Measurements from ENCODE around the gene PJVK.
"Not testable (repeated sequence)": the region's sequence is repeated elsewhere in the genome, so short reads cannot be mapped to it uniquely, and the experiment has no call there.

Gene PJVK, protein sequence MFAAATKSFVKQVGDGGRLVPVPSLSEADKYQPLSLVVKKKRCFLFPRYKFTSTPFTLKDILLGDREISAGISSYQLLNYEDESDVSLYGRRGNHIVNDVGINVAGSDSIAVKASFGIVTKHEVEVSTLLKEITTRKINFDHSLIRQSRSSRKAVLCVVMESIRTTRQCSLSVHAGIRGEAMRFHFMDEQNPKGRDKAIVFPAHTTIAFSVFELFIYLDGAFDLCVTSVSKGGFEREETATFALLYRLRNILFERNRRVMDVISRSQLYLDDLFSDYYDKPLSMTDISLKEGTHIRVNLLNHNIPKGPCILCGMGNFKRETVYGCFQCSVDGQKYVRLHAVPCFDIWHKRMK

DNA sequence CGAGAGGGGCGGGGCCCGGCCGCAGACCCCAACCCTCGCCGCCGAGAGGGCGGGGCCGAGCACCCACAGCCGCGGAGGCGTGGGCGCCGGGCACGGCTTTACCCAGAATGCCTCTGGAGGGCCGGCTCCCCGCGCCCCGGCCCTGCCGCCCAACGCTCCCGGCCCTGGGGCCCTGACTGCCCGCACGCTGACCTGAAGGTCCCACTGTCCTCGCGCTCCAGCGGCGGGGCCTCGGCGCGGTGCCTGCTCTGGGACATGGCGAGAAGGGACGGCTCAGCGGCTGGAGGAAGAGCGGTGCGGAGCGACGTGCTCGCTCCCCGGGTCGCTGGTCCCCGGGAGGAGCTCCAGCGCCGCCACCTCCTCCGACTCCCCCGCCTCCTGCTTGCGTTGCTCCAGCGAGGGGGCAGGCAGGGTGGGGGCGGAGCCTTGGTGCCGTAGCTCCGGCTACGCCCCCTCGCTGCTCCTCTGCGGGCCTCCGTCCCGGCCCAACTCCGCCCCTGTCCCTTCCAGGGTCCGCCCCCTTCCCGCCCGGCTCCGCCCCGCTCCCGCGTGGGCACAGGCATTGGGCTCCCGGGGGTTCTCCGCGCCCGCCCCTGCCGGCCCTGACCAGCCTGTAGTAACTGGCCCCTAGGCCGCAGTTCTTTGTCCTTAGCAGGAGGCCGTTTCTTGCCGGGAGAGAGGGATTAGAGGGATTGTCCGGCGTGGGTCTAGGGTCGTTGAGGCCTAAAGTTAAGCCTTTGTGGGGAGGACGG, at the start of gene PJVK, which contains the start of gene PRKRA:
PJVK (plus strand) TSS at position 605 of the 752 bp plus-strand sequence. CDS start 2,032 bp downstream, outside the sequence.
PRKRA (minus strand) TSS at position 402 of the 752 bp plus-strand sequence; CDS start at position 257, 145 bp downstream.
- TF ChIP-seq ZFX (IDR thresholded peaks at IDR 0.05): peak; percentile 74
- TF ChIP-seq, protein P1, sequence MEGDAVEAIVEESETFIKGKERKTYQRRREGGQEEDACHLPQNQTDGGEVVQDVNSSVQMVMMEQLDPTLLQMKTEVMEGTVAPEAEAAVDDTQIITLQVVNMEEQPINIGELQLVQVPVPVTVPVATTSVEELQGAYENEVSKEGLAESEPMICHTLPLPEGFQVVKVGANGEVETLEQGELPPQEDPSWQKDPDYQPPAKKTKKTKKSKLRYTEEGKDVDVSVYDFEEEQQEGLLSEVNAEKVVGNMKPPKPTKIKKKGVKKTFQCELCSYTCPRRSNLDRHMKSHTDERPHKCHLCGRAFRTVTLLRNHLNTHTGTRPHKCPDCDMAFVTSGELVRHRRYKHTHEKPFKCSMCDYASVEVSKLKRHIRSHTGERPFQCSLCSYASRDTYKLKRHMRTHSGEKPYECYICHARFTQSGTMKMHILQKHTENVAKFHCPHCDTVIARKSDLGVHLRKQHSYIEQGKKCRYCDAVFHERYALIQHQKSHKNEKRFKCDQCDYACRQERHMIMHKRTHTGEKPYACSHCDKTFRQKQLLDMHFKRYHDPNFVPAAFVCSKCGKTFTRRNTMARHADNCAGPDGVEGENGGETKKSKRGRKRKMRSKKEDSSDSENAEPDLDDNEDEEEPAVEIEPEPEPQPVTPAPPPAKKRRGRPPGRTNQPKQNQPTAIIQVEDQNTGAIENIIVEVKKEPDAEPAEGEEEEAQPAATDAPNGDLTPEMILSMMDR (conservative IDR thresholded peaks at IDR 0.05): no peak
- H3K27ac ChIP-seq: peak within 1 kb of the TSS; percentile 93

DNA sequence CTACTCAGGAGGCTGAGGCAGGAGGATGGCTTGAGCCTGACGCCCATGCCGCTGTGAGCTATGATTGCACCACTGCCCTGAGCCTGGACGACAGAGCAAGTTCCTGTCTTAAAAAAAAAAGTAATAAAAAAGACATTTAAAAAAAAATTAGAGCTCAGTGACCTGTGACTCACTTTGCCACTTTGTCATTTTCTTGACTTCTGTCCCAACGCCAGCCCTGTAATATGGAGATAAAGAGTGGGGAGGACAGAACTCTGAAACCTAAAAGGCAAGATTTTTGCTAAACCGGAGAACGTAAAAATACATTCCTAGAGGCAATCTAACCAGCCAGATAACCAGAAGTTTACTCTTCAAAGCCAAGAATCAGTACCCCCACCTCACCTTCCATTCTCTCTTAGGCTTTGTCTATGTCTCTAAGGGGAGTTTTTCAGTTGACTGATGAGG, 49.2 kb upstream of the PJVK start:
- no peak for TF ChIP-seq ZFX (IDR thresholded peaks at IDR 0.05)
- TF ChIP-seq, protein P1 (conservative IDR thresholded peaks at IDR 0.05): no peak
- H3K27ac ChIP-seq: no peak overlapping the region

DNA sequence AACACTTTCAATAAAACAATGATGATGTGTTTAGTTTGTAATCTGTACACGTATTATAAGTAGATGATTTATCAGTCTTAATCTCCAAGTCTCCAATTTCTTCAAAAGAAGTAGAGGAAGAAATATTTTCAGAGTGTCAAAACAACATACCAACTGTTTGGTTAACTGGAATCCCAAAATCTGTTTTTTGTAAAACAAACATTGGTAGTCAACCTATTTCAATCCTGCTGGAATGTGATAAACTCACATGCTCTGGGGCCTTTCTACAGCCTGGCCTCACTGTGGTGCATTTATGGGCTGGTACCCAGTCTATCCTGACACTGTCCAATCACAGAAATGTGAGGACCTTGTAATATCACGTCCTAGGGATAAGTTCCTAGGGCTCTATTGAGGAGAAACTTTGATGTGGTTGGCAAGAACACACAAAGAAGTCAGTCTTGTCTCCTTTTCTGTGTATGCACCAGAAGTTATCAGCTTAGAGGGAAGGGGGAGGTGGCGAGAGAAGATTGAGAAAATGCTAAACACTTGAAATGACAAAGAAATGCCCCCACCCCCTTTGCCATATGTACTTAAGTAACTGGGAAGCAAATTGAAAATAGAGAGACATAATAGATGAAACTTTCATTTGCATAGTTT, 47.4 kb upstream of the PJVK start:
- TF ChIP-seq, protein P1 (conservative IDR thresholded peaks at IDR 0.05): no peak
- TF ChIP-seq ZFX (IDR thresholded peaks at IDR 0.05): no peak
- H3K27ac ChIP-seq: no peak overlapping the region

DNA sequence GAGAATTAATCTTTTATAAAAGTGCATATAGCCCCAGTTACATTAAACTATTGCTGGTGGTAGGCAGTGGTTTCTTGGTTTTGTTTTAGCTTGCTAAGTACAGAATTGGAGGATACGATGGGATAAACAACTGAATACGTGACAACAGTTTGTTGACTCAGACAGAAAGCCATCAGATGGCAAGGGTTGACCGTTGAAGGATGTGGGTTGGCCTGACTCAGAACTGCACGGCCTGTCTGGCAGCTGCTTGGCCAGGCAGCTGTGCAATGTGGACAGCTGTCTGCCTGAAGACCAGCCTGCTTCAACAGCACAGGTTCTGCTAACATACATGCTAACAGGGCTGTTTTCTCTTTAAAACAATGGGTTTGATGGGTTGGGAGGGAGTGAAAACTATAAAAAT, 46.8 kb upstream of the PJVK start:
- TF ChIP-seq, protein P1 (conservative IDR thresholded peaks at IDR 0.05): no peak
- no peak for TF ChIP-seq ZFX (IDR thresholded peaks at IDR 0.05)
- H3K27ac ChIP-seq: no peak overlapping the region

DNA sequence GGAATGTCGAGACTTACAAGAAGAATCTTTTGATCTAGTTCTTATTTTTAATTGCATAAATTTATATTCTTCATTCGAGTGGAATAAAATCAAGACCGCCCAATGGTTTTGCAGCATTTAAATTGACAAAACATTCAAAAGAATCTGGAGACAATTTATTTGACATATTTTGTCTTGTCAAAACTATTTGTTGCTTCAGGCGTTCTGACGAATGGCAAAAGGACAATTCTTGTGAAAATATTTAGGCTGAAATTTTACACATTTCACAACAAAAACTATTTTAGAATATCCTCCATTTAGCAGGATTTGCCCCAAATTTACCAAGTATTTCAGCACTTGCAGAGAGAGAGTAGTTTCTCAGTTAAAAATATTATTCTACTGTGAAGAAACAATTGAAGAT, 41.9 kb upstream of the PJVK start:
- no peak for TF ChIP-seq ZFX (IDR thresholded peaks at IDR 0.05)
- no peak overlapping the region for H3K27ac ChIP-seq

DNA sequence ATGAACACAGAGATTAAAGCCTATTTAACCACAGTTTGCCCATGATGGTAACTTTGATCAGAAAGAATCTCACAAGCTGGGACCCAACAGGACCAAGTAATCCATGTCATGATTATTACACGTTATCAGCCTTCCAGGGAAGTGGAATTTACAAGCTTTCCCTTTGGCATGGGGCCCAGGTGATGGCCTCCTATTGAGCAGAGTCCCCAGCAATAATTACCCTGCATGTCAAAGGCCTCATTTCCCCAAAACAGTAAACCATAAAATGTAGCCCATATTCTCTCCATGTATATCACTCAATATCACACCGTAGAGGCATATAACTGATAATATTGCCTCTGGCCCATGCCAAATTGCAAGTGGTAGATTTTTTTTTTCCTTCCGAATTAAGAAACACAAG, 39.1 kb upstream of the PJVK start:
- TF ChIP-seq ZFX (IDR thresholded peaks at IDR 0.05): no peak
- TF ChIP-seq, protein P1 (conservative IDR thresholded peaks at IDR 0.05): no peak
- H3K27ac ChIP-seq: no peak overlapping the region

DNA sequence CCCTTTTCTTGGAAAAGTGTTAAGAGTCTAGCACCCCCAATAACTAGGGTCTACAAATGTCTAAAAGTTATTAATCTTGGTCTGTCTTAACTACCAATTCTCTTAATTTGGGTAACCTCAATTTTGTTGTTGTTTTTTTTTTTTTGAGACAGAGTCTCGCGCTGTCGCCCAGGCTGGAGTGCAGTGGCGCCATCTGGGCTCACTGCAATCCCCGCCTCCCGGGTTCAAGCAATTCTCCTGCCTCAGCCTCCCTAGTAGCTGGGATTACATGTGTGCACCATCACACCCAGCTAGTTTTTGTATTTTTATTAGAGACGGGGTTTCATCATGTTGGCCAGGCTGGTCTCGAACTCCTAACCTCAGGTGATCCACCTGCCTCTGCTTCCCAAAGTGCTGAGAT, 38.7 kb upstream of the PJVK start:
- H3K27ac ChIP-seq: not testable (repeated sequence)
